NK-92 (cell line): ENCODE data around the gene UBAP1L.
"Not testable (repeated sequence)": the region's sequence is repeated elsewhere in the genome, so short reads cannot be mapped to it uniquely, and the experiment has no call there.

Experiments used
- DNase-seq: peaks from one replicate; lab custom pipeline; 2025; ENCODE audit not compliant: unreplicated experiment; lab: John Stamatoyannopoulos, UW

UBAP1L gene

GRCh38 chr15:65100442-65100841 lies 14.6 kb downstream of the UBAP1L start:
- DNase-seq = no peak

- not testable (repeated sequence) for DNase-seq
Measured at GRCh38 chr15:65099801-65100200, 15.2 kb downstream of the UBAP1L start.

GRCh38 chr15:65099336-65099735 lies 15.7 kb downstream of the UBAP1L start:
- no peak for DNase-seq

GRCh38 chr15:65097651-65098263 lies 17.2 kb downstream of the UBAP1L start:
- no peak for DNase-seq

- DNase-seq = no peak
Measured at GRCh38 chr15:65096481-65097385, 18.3 kb downstream of the UBAP1L start.

GRCh38 chr15:65095747-65096104 lies 19.3 kb downstream of the UBAP1L start:
- no peak for DNase-seq

- no peak for DNase-seq
Measured at GRCh38 chr15:65095011-65095746, 19.8 kb downstream of the UBAP1L start.

- DNase-seq = no peak
Measured at GRCh38 chr15:65094294-65094995, 20.6 kb downstream of the UBAP1L start.

- not testable (repeated sequence) for DNase-seq
Measured at GRCh38 chr15:65093793-65094170, 21.2 kb downstream of the UBAP1L start.

- DNase-seq = no peak
Measured at GRCh38 chr15:65092911-65093792, 21.8 kb downstream of the UBAP1L start.

- no peak for DNase-seq
Measured at GRCh38 chr15:65091946-65092770, 22.8 kb downstream of the UBAP1L start.

GRCh38 chr15:65089206-65089824 lies 25.7 kb downstream of the UBAP1L start:
- no peak for DNase-seq

GRCh38 chr15:65088643-65089021 lies 26.4 kb downstream of the UBAP1L start:
- no peak for DNase-seq

- no peak for DNase-seq
Measured at GRCh38 chr15:65087873-65088642, 26.9 kb downstream of the UBAP1L start.

GRCh38 chr15:65087411-65087810 lies 27.6 kb downstream of the UBAP1L start:
- DNase-seq = no peak

- no peak for DNase-seq
Measured at GRCh38 chr15:65086680-65087111, 28.3 kb downstream of the UBAP1L start.

GRCh38 chr15:65085990-65086679 lies 28.9 kb downstream of the UBAP1L start:
- DNase-seq = no peak
